Activated CD8-positive, alpha-beta T cell treated with anti-CD3 and anti-CD28 coated beads for 36 hours (primary cell): ENCODE results near the gene SRRM2. TPM values are rescaled to one million over a fixed set of nuclear protein-coding genes. Genes with fewer than 3 reads are reported as not detected.

Experiments used
- ATAC-seq: fragments of 200-7000 bp; cut with Tn5 transposase; one replicate; pipeline ENCODE4 v1.10.0; 2021; ENCODE audit warnings: mild to moderate bottlenecking, moderate library complexity
- CTCF ChIA-PET: fragments of 350-600 bp; sonication (Branson Sonifier 250); formaldehyde crosslinking; loops from one replicate; lab custom pipeline; 2021; ENCODE audit warnings: antibody characterized with exemption; lab: Charles Lee
- POLR2A ChIA-PET: fragments of 350-600 bp; sonication (Branson Sonifier 250); formaldehyde crosslinking; loops from one replicate; lab custom pipeline; 2021; ENCODE audit warnings: antibody characterized with exemption; lab: Charles Lee
- DNase-seq: peaks from one replicate; pipeline ENCODE4 v3.0.0-alpha.2; 2020
- H3K27ac Mint-ChIP-seq: one replicate; pipeline ENCODE4 v1.8.0; 2021; ENCODE audit warnings: mild to moderate bottlenecking, mixed read lengths
- H3K27me3 Mint-ChIP-seq: one replicate; pipeline ENCODE4 v1.8.0; 2021; ENCODE audit warnings: mixed read lengths
- H3K36me3 Mint-ChIP-seq: one replicate; pipeline ENCODE4 v1.8.0; 2021; ENCODE audit warnings: low read depth, mixed read lengths
- H3K4me1 Mint-ChIP-seq: one replicate; pipeline ENCODE4 v1.8.0; 2021; ENCODE audit warnings: low read depth, mixed read lengths
- H3K4me3 Mint-ChIP-seq: one replicate; pipeline ENCODE4 v1.8.0; 2021; ENCODE audit warnings: mild to moderate bottlenecking, moderate library complexity, mixed read lengths
- H3K9me3 Mint-ChIP-seq: one replicate; pipeline ENCODE4 v1.8.0; 2021; ENCODE audit warnings: mixed read lengths
- CTCF ChIP-seq: fragments of 200-600 bp; IDR thresholded peaks from one replicate; pipeline ENCODE4 v1.8.0; 2022; ENCODE audit warnings: antibody characterized with exemption, mild to moderate bottlenecking
- intact Hi-C: fragments of 100-400 bp; cut with micrococcal nuclease; formaldehyde crosslinking; loops from one replicate; pipeline ENCODE4 v1.10.0; 2022
- total RNA-seq, 2 experiments: library from RNA; stranded (reverse); gene quantifications; one replicate each; pipeline ENCODE4 v1.2.3, GENCODE V29; 2021

Gene SRRM2
- total RNA-seq, 2 experiments from 2014 or later: 518 to 561 TPM

DNA sequence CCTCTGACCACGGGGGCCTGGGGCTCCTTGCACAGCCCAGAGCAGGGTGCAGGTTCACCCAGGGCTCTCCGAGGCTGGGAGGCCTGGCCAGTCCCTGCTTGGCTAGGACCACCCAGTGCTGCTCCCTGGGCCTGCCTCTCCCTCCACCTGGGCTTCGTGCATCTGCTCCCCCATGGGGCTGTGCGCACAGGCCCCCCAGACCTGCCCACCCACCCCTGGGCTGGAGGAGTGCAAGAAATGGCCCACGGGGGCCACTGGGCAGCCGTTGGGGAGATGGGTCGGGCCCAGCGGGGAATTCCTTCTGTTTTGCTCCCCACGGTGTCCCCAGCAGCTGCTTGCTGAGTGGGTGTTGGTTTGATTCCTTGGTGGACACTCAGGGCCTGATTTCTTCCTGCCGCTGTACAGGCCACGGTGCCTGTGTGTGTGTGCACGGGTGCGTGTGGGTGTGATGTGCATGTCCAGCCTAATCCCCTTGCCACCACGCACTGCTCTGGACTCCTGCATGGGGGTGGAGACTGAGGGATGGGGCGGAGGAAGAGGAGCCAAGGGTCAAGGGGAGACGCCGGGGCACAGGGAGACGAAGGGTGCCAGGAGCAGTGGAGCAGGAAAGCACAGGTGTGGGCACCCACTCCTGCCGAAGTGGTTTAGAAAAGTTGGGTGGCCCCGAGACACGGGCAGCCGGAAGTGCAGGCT is 40.9 kb upstream of the SRRM2 start:
- no peaks in the 10 kb centered on the region for H3K27me3 Mint-ChIP-seq
- CTCF ChIA-PET: no interaction called here
- H3K4me1 Mint-ChIP-seq: peaks cover 5% of the 10 kb centered on the region
- peaks cover 2% of the 10 kb centered on the region for H3K36me3 Mint-ChIP-seq
- H3K4me3 Mint-ChIP-seq: no peak overlapping the region
- no peak for DNase-seq
- POLR2A ChIA-PET: no interaction called here
- no peak overlapping the region for H3K27ac Mint-ChIP-seq
- intact Hi-C loops: no loop called here
- TF ChIP-seq CTCF: no peak
- no peaks in the 10 kb centered on the region for H3K9me3 Mint-ChIP-seq
- ATAC-seq: no peak

- Mint-ChIP-seq H3K4me3 (no peak overlapping the region), H3K36me3 (peaks cover 2% of the 10 kb centered on the region), H3K27me3 (no peaks in the 10 kb centered on the region), H3K9me3 (no peaks in the 10 kb centered on the region), H3K4me1 (peaks cover 5% of the 10 kb centered on the region), H3K27ac (no peak overlapping the region)
- intact Hi-C loops: no loop called here
- TF ChIP-seq CTCF: no peak
- no peak for ATAC-seq
- ChIA-PET CTCF (no interaction called here), POLR2A (no interaction called here)
- DNase-seq: no peak
Observed at GRCh38 chr16:2712063-2712441, 40.4 kb upstream of the SRRM2 start.

DNA sequence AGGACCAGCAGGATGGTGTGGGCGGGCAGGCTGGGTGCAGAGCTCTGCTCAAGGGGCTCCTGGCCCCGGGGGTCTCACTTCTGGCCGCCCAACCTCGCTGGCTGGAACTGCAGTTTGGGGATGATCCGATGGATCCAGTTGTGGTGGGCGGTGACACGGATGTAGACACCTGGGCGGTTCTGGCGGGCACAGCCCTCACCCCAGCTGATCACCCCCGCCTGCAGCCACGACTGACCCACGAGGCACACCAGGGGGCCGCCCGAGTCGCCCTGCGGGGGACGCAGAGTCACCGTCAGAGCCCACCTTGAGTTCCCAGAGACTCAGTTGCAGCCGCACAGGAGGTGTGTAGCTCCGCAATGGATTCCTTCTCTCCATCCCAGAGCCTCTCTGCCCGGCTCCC is 39.9 kb upstream of the SRRM2 start:
- peaks cover 2% of the 10 kb centered on the region for H3K36me3 Mint-ChIP-seq
- no peak overlapping the region for H3K4me3 Mint-ChIP-seq
- DNase-seq: no peak
- no peaks in the 10 kb centered on the region for H3K27me3 Mint-ChIP-seq
- peaks cover 5% of the 10 kb centered on the region for H3K4me1 Mint-ChIP-seq
- no peaks in the 10 kb centered on the region for H3K9me3 Mint-ChIP-seq
- H3K27ac Mint-ChIP-seq: no peak overlapping the region
- intact Hi-C loops: no loop called here
- ATAC-seq: no peak
- ChIA-PET CTCF (no interaction called here), POLR2A (no interaction called here)
- no peak for TF ChIP-seq CTCF

GRCh38 chr16:2713523-2713922 is 38.9 kb upstream of the SRRM2 start:
- POLR2A ChIA-PET: no interaction called here
- no peaks in the 10 kb centered on the region for H3K27me3 Mint-ChIP-seq
- ATAC-seq (no peak), DNase-seq (no peak)
- no peaks in the 10 kb centered on the region for H3K9me3 Mint-ChIP-seq
- intact Hi-C loops: no loop called here
- H3K4me1 Mint-ChIP-seq: peaks cover 5% of the 10 kb centered on the region
- no peak overlapping the region for H3K4me3 Mint-ChIP-seq
- TF ChIP-seq CTCF: no peak
- H3K27ac Mint-ChIP-seq: no peak overlapping the region
- CTCF ChIA-PET: no interaction called here
- H3K36me3 Mint-ChIP-seq: no peaks in the 10 kb centered on the region

- CTCF ChIA-PET: no interaction called here
- no peak for DNase-seq
- H3K27ac Mint-ChIP-seq: no peak overlapping the region
Observed at GRCh38 chr16:2713985-2714774, 38.3 kb upstream of the SRRM2 start.

More at GRCh38 chr16:2713985-2714774, 38.3 kb upstream of the SRRM2 start:
- ATAC-seq: no peak
- no peak for TF ChIP-seq CTCF
- intact Hi-C loops: no loop called here
- Mint-ChIP-seq H3K27me3 (no peaks in the 10 kb centered on the region), H3K36me3 (no peaks in the 10 kb centered on the region), H3K4me3 (no peak overlapping the region), H3K4me1 (peaks cover 5% of the 10 kb centered on the region), H3K9me3 (no peaks in the 10 kb centered on the region)
- POLR2A ChIA-PET: no interaction called here
